ENCODE data around the gene IST1.

The IST1 gene

GRCh38 chr16:71916397-71916920, 21.1 kb downstream of the IST1 start:
- DNase-seq: no peak

GRCh38 chr16:71917900-71918299, 22.6 kb downstream of the IST1 start:
- no peak for DNase-seq

- peak in 1 of 56 donors; percentile 18 for DNase-seq
Measured at GRCh38 chr16:71919035-71919434, 23.7 kb downstream of the IST1 start.

- no peak for DNase-seq
Measured at GRCh38 chr16:71920658-71921057, 25.3 kb downstream of the IST1 start.

- no peak for DNase-seq
Measured at GRCh38 chr16:71923941-71924690, 28.8 kb downstream of the IST1 start.

GRCh38 chr16:71924710-71925109, 29.4 kb downstream of the IST1 start:
- no peak for DNase-seq

- peak in 6 of 56 donors; percentile 9 to 34 (median 18) for DNase-seq
Measured at GRCh38 chr16:71927383-71927782, 32.1 kb downstream of the IST1 start.

- no peak for DNase-seq
Measured at GRCh38 chr16:71927787-71928186, 32.5 kb downstream of the IST1 start.

GRCh38 chr16:71929048-71929447, 33.7 kb downstream of the IST1 start:
- peak in 11 of 56 donors; percentile 3 to 23 (median 12) for DNase-seq

- DNase-seq: no peak
Measured at GRCh38 chr16:71930013-71930563, 34.8 kb downstream of the IST1 start.

GRCh38 chr16:71931001-71931400, 35.7 kb downstream of the IST1 start:
- DNase-seq: no peak

GRCh38 chr16:71931599-71931998, 36.3 kb downstream of the IST1 start:
- no peak for DNase-seq

GRCh38 chr16:71933017-71933416, 37.7 kb downstream of the IST1 start:
- no peak for DNase-seq

GRCh38 chr16:71933913-71934695, 38.8 kb downstream of the IST1 start:
- DNase-seq: peak in 2 of 56 donors; percentile 8 to 12

GRCh38 chr16:71937868-71938510, 42.7 kb downstream of the IST1 start:
- DNase-seq: no peak

GRCh38 chr16:71943887-71944286, 48.6 kb downstream of the IST1 start:
- no peak for DNase-seq

- DNase-seq: no peak
Measured at GRCh38 chr16:71945616-71946015, 50.3 kb downstream of the IST1 start.

- no peak for DNase-seq
Measured at GRCh38 chr16:71952825-71953224, 57.5 kb downstream of the IST1 start.

- DNase-seq: no peak
Measured at GRCh38 chr16:71954180-71954579, 58.8 kb downstream of the IST1 start.

- DNase-seq: no peak
Measured at GRCh38 chr16:71954699-71955195, 59.4 kb downstream of the IST1 start.

GRCh38 chr16:71956486-71956885, 61.2 kb downstream of the IST1 start:
- DNase-seq: no peak

All from amygdala (tissue), 56 donors.